GM21825 (cell line): ENCODE measurements around the gene AFF1.
"Not testable (repeated sequence)": the region's sequence is repeated elsewhere in the genome, so short reads cannot be mapped to it uniquely, and the experiment has no call there.

Experiments used
- ATAC-seq: cut with Tn5 transposase; IDR thresholded peaks from one replicate; pipeline ENCODE4 v1.9.1; 2021; ENCODE audit warnings: mild to moderate bottlenecking, moderate library complexity; ENCODE audit not compliant: unreplicated experiment

AFF1 gene

GRCh38 chr4:87073199-87074120 lies 138.6 kb downstream of the AFF1 start:
- peak; percentile 90 for ATAC-seq

- peak; percentile 46 for ATAC-seq
Observed at GRCh38 chr4:87074121-87074488, 139.3 kb downstream of the AFF1 start.

- no peak for ATAC-seq
Observed at GRCh38 chr4:87075876-87076275, 141.1 kb downstream of the AFF1 start.

GRCh38 chr4:87076690-87077358 lies 142.0 kb downstream of the AFF1 start:
- no peak for ATAC-seq

- no peak for ATAC-seq
Observed at GRCh38 chr4:87077914-87078585, 143.2 kb downstream of the AFF1 start.

- ATAC-seq: no peak
Observed at GRCh38 chr4:87078987-87079486, 144.2 kb downstream of the AFF1 start.

- ATAC-seq: no peak
Observed at GRCh38 chr4:87079967-87080366, 145.2 kb downstream of the AFF1 start.

- no peak for ATAC-seq
Observed at GRCh38 chr4:87080462-87080861, 145.7 kb downstream of the AFF1 start.

- ATAC-seq: no peak
Observed at GRCh38 chr4:87081826-87082225, 147.0 kb downstream of the AFF1 start.

GRCh38 chr4:87085732-87086131 lies 150.9 kb downstream of the AFF1 start:
- not testable (repeated sequence) for ATAC-seq

GRCh38 chr4:87086143-87086805 lies 151.5 kb downstream of the AFF1 start:
- ATAC-seq: no peak

- no peak for ATAC-seq
Observed at GRCh38 chr4:87087015-87087414, 152.2 kb downstream of the AFF1 start.

GRCh38 chr4:87087420-87087819 lies 152.6 kb downstream of the AFF1 start:
- ATAC-seq: no peak

GRCh38 chr4:87088186-87088585 lies 153.4 kb downstream of the AFF1 start:
- no peak for ATAC-seq

GRCh38 chr4:87089368-87089767 lies 154.6 kb downstream of the AFF1 start:
- ATAC-seq: no peak

- no peak for ATAC-seq
Observed at GRCh38 chr4:87090305-87090704, 155.5 kb downstream of the AFF1 start.

- peak; percentile 47 for ATAC-seq
Observed at GRCh38 chr4:87092389-87093141, 157.8 kb downstream of the AFF1 start.

- ATAC-seq: peak; percentile 85
Observed at GRCh38 chr4:87093443-87094123, 158.8 kb downstream of the AFF1 start.

GRCh38 chr4:87097075-87097474 lies 162.3 kb downstream of the AFF1 start:
- ATAC-seq: no peak

- ATAC-seq: no peak
Observed at GRCh38 chr4:87100168-87100567, 165.4 kb downstream of the AFF1 start.
